NCI-H2196 treated with DMSO at 0.1 percent for 48 hours (cell line): ENCODE results near the gene TLK1.
"Not testable (repeated sequence)": the region's sequence is repeated elsewhere in the genome, so short reads cannot be mapped to it uniquely, and the experiment has no call there.

Source experiments
- DNase-seq: peaks from one replicate; lab custom pipeline; 2025; ENCODE audit not compliant: unreplicated experiment; lab: John Stamatoyannopoulos, UW

Gene TLK1

DNA sequence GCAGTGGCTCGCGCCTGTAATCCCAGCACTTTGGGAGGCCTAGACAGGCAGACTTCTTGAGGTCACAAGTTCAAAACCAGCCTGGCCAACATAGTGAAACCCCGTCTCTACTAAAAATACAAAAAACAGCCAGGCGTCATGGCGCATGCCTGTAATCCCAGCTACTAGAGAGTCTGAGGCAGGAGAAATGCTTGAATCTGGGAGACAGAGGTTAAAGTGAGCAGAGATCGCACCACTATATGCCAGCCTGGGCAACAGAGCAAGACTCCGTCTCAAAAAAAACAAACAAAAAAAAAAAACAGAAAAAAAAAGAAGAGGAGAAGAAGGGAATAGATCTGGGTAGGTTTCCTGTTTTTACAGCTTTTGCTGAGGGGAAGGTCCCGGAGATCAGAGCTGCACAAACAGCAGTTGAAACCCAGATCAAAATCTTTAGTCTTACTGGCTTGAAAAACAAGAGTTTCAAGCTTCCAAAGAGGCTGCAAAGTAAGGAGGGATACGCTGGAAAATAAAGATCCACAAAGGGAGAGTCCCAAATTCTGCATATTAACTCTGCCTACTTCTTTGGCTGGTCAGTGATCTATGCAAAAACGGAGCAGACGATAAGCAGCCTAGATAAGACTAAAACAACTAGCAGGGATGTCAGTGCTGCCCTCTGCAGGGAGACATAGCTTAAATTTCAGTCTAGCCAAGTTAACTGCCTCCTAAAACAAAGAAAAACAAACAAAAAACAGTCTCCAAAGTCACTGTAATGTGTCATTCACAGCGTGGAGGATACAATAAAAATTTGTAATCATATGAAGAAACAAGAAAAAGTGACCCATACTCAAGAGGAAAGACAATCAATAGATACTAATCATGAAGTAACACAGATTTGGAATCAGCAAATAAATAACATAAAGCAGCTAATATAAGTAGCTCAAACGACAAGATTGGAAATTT, 74.1 kb downstream of the TLK1 start:
- DNase-seq: no peak

DNA sequence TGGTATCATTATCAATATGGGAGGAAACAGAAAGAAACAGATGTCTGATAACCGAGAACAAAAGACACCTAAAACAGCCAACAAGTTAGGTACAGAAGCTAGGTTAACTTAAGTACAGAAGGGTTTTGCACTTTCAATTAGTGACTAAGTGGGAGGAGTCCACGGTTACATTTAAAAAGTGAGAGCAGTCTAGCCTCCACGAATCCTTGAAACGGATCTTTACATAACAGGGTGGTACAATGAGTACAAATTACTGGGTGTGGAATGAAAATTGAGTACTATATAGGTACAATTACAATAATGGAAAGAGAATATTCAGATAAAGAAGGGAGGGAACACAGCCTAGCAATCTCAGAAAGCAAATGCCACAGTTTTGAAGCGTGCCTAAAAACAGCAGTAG, 76.6 kb downstream of the TLK1 start:
- DNase-seq: no peak

DNA sequence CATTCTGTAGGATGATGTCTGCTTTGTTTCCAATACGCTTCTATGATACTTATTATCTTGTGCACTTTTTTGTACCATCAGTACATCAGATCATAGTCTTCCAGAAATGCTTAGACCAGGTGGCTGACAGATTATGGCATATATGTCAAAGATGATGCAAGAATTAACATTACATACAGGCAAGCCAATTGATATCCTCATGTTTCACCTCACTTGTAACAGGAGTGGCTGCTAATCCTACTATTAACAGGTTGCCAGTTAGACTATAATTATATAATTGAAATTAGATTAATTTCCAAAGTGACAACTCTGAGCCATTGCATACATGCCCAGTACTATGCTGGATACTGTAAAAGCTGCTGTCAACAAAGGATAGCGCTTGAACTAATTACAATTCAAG, 77.2 kb downstream of the TLK1 start:
- no peak for DNase-seq

DNA sequence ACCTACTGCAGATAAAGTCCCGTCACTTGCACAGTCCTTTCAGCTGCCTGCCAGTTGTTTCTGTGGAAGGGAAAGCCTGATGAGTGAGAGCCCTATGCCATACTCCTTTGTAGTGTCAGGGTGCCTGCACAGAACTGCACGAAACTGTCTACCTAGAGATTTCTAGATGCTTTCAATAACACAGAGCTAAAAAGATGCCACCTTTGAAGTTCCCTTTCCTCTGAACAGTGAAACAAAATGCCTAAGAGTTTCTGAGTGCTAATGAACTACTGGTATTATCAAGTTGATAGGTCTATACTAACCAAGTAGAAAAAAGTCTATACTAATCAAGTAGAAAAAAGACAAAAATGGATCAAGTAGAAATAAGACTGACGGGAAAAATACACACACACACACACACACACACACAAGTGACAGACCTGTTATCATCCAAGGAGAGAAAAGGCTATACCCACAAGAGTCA, 79.0 kb downstream of the TLK1 start:
- no peak for DNase-seq

DNA sequence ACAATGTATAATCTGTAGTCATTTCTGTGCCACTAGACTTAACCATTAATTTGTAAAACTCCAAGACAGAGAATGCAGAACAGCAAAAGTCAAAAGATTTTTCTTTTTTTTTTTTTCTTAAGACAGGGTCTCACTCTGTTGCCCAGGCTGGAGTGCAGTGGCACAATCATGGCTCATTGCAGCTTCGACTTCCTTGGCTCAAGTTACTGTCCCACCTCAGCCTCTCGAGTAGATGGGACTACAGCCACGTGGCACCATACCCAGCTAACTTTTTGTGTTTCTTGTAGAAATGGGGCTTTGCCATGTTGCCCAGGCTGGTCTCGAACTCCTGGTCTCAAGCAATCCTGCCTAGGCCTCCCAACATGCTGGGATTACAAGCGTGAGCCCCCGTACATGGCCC, 80.1 kb downstream of the TLK1 start:
- DNase-seq: no peak

DNA sequence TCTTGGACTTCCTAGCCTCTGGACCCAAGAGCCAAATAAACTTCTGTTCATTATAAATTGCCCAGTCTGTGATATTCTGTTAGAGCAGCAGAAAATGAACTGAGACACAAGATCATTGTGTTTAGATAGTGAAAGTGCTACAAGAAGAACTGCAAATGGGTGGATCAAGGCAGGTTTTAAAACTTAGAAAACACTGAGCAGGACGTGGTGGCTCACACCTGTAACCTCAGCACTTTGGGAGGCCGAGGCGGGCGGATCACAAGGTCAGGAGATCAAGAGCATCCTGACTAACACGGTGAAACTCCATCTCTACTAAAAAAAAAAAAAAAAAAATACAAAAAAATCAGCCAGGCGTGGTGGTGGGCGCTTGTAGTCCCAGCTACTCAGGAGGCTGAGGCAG, 84.3 kb downstream of the TLK1 start:
- DNase-seq: not testable (repeated sequence)

DNA sequence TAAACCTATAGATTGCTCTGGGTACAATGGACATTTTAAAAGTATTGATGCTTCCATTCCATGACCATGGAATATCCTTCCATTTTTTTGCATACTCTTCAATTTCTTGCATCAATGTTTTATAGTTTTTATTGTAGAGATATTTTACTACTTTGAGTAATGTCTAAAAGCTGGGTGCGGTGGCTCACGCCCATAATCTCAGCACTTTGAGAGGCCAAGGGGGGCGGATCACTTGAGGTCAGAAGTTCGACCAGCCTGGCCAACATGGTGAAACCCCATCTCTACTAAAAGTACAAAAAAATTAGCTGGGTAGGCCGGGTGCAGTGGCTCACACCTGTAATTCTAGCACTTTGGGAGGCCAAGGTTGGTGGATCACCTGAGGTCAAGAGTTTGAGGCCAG, 88.5 kb downstream of the TLK1 start:
- DNase-seq: no peak

DNA sequence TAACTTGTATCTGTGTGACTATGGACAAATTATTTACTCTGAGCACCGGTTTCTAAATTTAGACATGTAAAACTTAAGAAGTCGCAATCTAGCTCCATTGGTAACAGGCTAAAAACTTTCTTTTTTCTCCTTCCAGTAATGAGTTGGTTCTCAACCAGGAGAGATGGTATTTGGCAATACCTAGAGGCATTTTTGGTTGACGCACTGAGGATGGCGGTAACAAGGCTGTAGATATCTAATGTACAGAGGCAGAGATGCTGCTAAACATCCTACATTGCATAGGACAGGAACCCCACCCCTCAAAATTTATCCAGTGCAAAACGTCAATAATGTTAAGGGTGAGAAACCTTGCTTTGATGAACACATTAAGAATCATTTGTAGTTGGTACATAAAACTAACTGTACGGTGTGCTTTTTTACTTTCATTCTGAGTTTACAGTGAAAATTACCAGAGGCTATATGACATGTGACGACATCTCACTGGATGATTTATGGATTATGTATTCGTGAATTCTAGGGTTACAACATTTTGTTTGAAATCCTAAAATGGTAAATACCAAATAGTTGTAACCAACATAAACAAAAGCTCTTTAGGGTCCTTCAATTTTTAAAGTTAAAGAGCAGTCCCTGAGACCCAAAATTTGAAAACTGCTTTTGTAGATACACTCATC, 91.3 kb downstream of the TLK1 start:
- DNase-seq: no peak

DNA sequence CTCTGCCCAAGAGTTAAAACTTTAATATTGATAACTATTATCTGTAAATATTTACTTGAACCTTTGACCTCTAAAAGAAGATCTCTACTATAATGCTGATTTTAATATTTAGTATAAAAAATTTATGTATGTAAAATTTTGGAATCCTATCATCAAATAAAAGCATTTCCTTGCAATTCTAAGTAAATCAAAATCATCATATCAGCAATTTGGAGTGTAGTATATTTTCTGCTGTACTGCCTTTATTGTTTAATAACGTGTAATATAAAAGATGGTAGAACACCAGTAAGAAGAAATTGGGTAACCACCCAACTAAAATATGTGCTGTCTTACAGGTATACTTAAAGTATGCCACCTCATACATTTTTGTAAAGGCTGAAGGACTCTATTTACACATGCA, 94.6 kb downstream of the TLK1 start:
- no peak for DNase-seq

DNA sequence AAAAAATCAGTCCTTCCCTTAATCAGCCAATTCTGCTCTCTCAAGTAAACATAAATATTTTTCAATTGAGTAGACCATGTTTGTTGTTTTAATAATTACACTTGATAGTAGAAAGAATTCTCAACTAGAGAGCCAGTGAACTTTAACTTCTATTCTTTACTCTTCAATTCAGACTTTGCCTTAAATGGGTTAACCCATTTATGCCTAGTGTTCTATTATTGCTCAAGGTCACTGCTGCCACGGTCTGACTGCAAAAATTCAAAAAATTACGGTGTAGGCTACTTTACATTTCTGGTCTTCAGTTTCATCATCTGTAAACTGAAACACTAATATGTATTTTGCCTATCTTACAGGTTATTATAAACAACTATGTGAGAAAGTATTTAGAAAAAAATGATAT, 103.1 kb downstream of the TLK1 start:
- no peak for DNase-seq

DNA sequence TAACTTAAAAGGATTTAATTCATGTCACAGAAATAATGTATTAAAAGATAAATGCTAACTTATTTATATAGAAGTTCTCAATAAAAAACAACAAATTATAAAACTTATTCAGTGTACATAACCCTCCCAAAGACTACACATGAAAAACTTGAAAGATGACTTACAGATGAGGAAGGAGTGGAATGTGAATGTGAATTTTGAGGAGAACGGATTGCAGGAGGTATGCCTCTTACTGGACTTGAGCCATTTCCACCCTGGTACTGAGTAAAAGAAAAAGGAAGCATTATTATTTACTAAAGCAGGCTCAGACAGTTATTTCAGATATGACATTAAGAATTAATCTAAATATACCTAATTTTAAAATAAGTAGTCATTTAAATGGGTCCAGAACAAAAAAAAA, 104.4 kb downstream of the TLK1 start:
- no peak for DNase-seq

DNA sequence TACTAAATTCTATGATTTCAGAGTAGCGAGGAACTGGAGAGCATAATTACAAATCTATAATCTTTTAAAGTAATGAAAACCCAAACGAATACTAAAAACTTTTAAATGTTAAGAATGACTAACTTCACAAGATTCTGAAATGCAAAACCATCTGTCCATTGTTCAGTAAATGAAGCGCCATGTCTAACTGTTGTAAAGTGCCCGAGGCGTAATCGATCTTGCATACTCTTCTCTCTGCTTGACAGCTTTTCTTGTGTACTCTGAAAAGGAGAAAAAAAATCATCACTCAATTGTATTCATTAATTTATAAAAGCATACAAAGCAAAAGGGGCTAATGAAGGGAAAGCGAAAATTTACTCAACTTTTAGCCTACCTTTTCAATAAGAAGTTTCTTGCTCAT, 111.0 kb downstream of the TLK1 start:
- no peak for DNase-seq

DNA sequence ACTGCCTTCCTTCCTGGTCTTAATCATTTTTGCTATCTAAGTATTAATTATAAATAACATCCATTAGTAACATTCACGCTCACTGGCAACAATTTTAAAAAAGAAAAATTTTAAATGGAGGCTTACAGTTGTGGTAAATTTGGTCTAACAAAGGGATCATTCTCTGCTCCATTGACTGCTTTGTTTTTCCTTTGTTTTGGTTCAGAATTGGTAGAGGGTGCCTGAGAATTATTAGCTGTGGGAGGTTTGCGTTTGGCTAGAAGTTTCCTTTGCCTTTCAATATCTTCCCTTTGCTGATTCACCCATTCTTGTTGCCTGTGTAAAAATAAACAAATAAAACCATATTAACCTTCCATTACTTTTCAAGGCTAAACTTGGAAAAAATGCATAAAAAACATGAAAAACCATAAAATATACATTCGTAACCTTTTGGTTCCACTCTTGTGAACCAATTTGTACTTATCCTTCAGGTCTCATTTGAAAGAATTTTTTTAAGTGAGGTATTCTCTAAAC, 114.6 kb downstream of the TLK1 start:
- DNase-seq: no peak

DNA sequence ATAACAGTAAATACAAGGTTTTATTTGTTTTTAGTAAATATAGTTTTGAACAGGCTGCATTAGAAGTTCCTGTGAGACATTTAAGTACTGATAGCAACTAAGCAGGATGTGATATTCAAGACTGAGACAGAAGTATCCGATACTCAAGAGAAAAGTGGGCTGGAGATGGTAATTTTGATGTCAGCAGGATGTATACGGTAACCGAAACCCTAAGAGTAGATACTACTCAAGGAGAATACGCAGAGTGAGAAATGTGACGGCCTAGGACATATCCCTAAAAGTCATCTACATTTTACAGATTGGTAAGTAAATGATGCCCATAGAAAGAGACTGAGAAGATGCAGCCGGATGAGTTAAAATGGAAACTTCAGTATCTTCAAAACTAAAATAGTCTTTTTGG, 116.3 kb downstream of the TLK1 start:
- no peak for DNase-seq

DNA sequence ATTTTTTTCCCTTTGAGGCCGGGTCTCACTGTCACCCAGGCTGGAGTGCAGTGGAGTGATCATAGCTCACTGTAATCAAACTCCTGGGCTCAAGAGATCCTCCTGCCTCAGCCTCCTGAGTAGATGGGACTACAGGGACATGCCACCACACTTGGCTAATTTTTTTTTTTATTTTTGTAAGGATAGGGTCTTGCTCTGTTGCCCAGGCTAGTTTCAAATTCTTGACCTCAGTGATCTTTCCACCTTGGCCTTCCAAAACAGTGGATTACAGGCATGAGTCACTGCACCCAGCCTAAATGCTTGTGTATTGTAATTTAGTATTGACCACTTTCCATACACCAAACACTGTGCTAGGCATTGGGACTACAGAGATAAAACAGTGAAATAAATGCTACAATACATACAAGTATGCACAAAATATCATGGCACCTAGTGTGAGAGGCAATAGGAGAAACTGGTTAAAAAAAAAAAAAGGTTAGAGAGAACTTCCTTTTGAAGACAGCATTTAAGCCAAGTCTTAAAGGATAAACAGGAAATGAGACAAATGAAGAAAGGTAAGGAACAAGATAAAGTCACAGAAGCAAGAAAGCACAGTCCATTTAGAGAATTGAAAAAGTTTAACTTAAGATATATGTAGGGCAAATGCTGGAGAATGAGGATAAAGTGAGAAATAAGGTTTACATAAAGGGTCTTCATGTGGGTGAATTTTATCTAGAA, 118.3 kb downstream of the TLK1 start:
- no peak for DNase-seq

DNA sequence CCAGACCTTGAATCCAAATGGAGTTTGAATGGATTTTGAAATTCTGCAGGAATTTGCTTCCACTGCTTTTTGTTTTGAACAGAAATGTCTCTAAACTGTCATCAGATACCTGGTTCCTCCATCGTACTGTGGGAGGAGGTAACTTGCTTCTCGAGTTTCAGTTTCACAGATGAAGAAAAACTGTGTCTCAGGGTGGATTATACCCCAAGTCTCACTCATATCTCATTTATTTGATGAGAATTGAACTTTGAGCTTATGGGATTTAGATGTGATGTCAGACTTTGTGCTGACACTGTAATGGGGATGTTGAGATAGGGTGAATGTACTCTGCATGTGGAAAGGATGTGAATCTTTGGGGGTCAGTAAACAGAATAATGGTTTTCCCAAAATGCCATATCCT, 124.2 kb downstream of the TLK1 start:
- no peak for DNase-seq

DNA sequence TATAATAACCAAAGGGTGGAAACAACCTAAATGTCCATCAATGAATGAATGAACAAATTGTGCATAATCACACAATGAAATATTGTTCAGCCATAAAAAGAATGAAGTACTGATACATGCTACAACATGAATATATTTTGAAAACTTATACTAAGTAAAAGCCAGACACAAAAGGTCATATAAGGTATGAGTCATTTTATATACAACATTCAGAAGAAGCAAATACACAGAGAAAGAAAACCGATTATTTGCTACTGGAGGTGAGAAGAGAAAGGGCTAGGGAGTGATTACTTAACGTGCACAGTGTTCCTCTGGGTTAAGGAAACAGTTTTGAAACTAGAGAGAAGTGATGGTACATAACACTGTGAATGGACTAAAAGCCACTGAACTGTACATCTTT, 126.4 kb downstream of the TLK1 start:
- no peak for DNase-seq

DNA sequence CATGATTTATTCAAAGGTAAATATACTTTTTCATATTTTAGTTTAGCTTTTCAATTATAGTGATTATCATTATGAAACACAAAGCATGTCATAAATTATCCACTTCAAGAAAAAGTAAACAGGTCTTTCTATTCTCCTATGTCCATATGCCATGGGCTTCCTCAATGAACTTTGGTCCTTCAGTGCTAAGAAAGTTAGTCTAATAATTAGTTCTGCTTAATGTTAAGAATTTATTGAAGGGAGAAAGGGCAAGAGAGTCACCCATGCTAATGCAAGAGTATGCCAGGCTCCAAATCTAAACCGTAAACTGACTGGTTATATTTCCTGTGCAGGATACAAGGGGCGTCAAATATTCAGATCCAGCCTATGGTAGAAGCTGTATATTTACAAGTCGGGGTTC, 135.5 kb downstream of the TLK1 start:
- no peak for DNase-seq

DNA sequence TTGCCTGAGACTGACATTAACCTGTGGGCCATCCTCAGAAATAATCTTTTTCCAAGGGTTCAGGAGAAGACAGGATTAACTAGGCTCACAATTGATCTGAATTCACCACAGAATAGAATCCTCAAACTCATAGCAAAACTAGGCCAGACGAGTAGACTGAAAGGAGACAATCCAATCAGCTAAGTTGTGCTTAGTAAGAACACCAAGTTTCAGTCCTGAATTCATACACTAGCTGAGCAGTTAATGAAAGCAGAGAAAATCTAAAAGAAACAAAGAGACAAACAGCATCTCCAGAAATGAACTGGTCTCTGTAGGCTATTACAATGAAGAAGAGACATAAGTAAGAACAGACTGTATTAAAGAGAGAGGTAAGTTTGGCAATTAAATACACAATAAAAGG, 142.2 kb downstream of the TLK1 start:
- DNase-seq: no peak

DNA sequence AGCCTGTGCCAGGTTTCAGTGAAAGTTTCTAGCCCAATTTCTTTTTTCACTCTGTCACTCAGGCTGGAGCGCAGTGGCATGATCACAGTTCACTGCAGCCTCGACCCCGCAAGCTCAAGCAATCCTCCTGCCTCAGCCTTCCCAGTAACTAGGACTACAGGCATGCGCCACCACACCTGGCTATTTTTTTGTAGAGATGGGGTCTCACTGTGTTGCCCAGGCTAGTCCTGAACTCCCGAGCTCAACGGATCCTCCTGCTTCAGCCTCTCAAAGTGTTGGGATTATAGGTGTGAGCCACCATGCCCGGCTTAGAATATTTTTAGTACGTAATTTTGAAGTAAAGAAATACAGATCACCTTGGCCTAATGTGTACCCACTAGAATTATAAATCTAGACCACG, 144.6 kb downstream of the TLK1 start:
- DNase-seq: no peak

DNA sequence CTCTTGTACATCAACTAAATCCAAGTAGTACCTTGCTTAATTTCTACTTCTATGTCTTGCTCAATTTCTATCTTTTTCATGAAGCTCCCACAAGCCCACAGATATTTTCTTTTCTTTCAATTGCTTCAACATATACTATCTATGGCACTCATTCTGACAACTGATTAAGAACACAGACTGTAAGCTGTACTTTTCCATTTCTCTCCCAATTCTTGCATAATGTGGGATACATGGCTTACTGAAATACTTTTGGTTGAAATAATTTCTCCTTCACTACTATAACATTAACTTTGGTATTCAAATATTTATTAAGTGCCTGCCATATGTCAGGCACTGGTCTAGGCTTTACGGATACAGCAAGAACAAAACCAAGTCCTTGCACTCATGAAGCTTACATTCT, 146.8 kb downstream of the TLK1 start:
- DNase-seq: no peak

DNA sequence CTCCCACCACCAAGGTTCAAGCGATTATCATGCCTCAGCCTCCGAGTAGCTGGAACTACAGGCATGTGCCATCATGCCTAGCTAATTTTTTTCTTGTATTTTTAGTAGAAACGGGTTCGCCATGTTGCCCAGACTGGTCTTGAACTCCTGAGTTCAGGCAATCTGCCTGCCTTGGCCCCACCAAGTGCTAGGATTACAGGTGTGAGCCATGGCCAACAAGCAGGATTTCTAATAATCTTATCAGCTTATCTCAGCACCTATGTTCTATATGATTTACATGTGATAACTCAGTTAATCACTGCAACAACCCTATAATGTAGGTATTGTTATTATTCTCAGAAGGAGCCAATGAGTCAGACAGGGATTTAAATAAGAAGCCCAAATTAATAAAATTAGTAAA, 151.3 kb downstream of the TLK1 start:
- no peak for DNase-seq
